B cell (primary cell): ENCODE data around the gene C1QA. TPM values are rescaled to one million over a fixed set of nuclear protein-coding genes. Genes with fewer than 3 reads are reported as not detected.

ENCODE experiments used
- ATAC-seq: fragments of 200-7000 bp; cut with Tn5 transposase; one replicate; pipeline ENCODE4 v1.10.0; 2021; ENCODE audit warnings: low read depth, mild to moderate bottlenecking, moderate number of reproducible peaks, moderate library complexity
- CTCF ChIA-PET: fragments of 350-600 bp; sonication (Branson Sonifier 250); formaldehyde crosslinking; loops from one replicate; lab custom pipeline; 2021; ENCODE audit warnings: antibody characterized with exemption, inconsistent platforms; lab: Charles Lee
- POLR2A ChIA-PET: fragments of 350-600 bp; sonication (Branson Sonifier 250); formaldehyde crosslinking; loops from one replicate; lab custom pipeline; 2021; ENCODE audit warnings: antibody characterized with exemption; lab: Charles Lee
- DNase-seq: peaks from one replicate; pipeline ENCODE4 v3.0.0; 2013
- H2AFZ ChIP-seq: 2 replicates; pipeline ENCODE4 v1.6.1; 2012; ENCODE audit warnings: mild to moderate bottlenecking, low read depth, low read length; ENCODE audit not compliant: insufficient read depth, poor library complexity, severe bottlenecking
- H3K27ac ChIP-seq, 2 donors: 1 replicate in 1 of 2; 2 replicates in 1 of 2; pipeline ENCODE4 v1.5.1; 2012 to 2013; ENCODE audit warnings: low read length in 2 of 2, mild to moderate bottlenecking in 2 of 2, moderate library complexity in 1 of 2
- H3K27me3 ChIP-seq, 4 experiments: fragments of 200-600 bp in 1 of 4; sonication (generic) in 1 of 4; replicated peaks in 1 of 4; 1 replicate in 2 of 4; 2 replicates in 2 of 4; pipeline versions ENCODE4 v1.6.1 to v1.7.0; 2013 to 2016; ENCODE audit warnings: low read length in 3 of 4, mild to moderate bottlenecking in 2 of 4, mixed read lengths in 1 of 4, moderate library complexity in 1 of 4; ENCODE audit not compliant: insufficient read depth in 4 of 4, control insufficient read depth in 3 of 4; ENCODE audit errors: control extremely low read depth in 1 of 4
- H3K36me3 ChIP-seq, 2 experiments: replicated peaks in 1 of 2; 1 replicate in 1 of 2; 2 replicates in 1 of 2; pipeline versions ENCODE4 v1.6.1 to v1.7.1; 2013; ENCODE audit warnings: low read length in 1 of 2; ENCODE audit not compliant: insufficient read depth in 2 of 2, control insufficient read depth in 1 of 2; ENCODE audit errors: control extremely low read depth in 1 of 2, extremely low read depth in 1 of 2
- H3K4me1 ChIP-seq, 2 donors: fragments of 200-600 bp in 1 of 2; sonication (generic) in 1 of 2; 1 replicate in 1 of 2; 2 replicates in 1 of 2; pipeline versions ENCODE4 v1.5.1 to v1.6.1; 2013 to 2017; ENCODE audit warnings: low read length in 2 of 2; ENCODE audit not compliant: control insufficient read depth in 2 of 2, insufficient read depth in 2 of 2
- H3K4me2 ChIP-seq: replicated peaks from 2 replicates; pipeline ENCODE3; 2012; ENCODE audit warnings: mild to moderate bottlenecking, low read depth, low read length; ENCODE audit not compliant: poor library complexity, severe bottlenecking
- H3K4me3 ChIP-seq, 5 experiments: fragments of 200-600 bp in 1 of 5; sonication (generic) in 1 of 5; 1 replicate in 3 of 5; 2 replicates in 2 of 5; pipeline versions ENCODE4 v1.5.1 to v1.7.0; 2011 to 2016; ENCODE audit warnings: low read length in 4 of 5, mild to moderate bottlenecking in 4 of 5, low read depth in 2 of 5, control low read depth in 1 of 5, moderate library complexity in 1 of 5; ENCODE audit not compliant: insufficient read depth in 1 of 5; ENCODE audit errors: control extremely low read depth in 1 of 5, extremely low read depth in 1 of 5
- H3K79me2 ChIP-seq: fragments of 200-600 bp; sonication (generic); one replicate; pipeline ENCODE4 v1.6.0; 2016; ENCODE audit warnings: low read length; ENCODE audit not compliant: control insufficient read depth, insufficient read depth
- H3K9ac ChIP-seq: fragments of 200-600 bp; sonication (generic); 2 replicates; pipeline ENCODE4 v1.6.1; 2017; ENCODE audit warnings: mild to moderate bottlenecking, low read length, moderate library complexity
- H3K9me3 ChIP-seq, 3 donors: one replicate each; pipeline versions ENCODE4 v1.6.1 to v1.7.1; 2013; ENCODE audit warnings: low read length in 2 of 3; ENCODE audit not compliant: control insufficient read depth in 2 of 3, insufficient read depth in 1 of 3; ENCODE audit errors: control extremely low read depth in 1 of 3
- H4K20me1 ChIP-seq: 2 replicates; pipeline ENCODE4 v1.6.0; 2012; ENCODE audit warnings: mild to moderate bottlenecking, low read length; ENCODE audit not compliant: insufficient read depth, control insufficient read depth, poor library complexity, severe bottlenecking
- H3K27ac Mint-ChIP-seq: one replicate; pipeline ENCODE4 v1.8.0; 2021; ENCODE audit warnings: mixed read lengths
- H3K27me3 Mint-ChIP-seq: one replicate; pipeline ENCODE4 v1.8.0; 2021; ENCODE audit warnings: mixed read lengths
- H3K4me1 Mint-ChIP-seq: one replicate; pipeline ENCODE4 v1.8.0; 2021; ENCODE audit warnings: mixed read lengths
- H3K4me3 Mint-ChIP-seq: one replicate; pipeline ENCODE4 v1.8.0; 2021; ENCODE audit warnings: mixed read lengths
- H3K9me3 Mint-ChIP-seq: one replicate; pipeline ENCODE4 v1.8.0; 2022; ENCODE audit warnings: mixed read lengths; ENCODE audit not compliant: insufficient read depth
- CTCF ChIP-seq: fragments of 200-600 bp; IDR thresholded peaks from one replicate; pipeline ENCODE4 v1.8.0; 2022; ENCODE audit warnings: antibody characterized with exemption, mild to moderate bottlenecking
- EZH2 ChIP-seq: IDR thresholded peaks from 2 replicates; pipeline ENCODE4 v1.6.1; 2012; ENCODE audit warnings: borderline replicate concordance, low read depth, mild to moderate bottlenecking, moderate library complexity, low read length; ENCODE audit not compliant: insufficient read depth, poor library complexity, severe bottlenecking
- WGBS: methylation state at CpG from one replicate; pipeline ENCODE4 v1.1.5; 2013; ENCODE audit warnings: missing lambda C conversion rate; ENCODE audit not compliant: insufficient coverage; 5-methylcytosine and 5-hydroxymethylcytosine counted together
- intact Hi-C: fragments of 100-400 bp; cut with micrococcal nuclease; formaldehyde crosslinking; loops from one replicate; pipeline ENCODE4 v1.10.0; 2022
- polyA plus RNA-seq: library from polyadenylated mRNA; depleted of rRNA; stranded (reverse); fragments of >200 nt; gene quantifications from 2 replicates; pipeline ENCODE4 v1.2.3, GENCODE V29; 2012
- total RNA-seq, 2 donors: library from RNA; stranded (reverse); fragments of 120-200 nt in 1 of 2; gene quantifications; 1 replicate in 1 of 2; 2 replicates in 1 of 2; pipeline versions ENCODE4 v1.2.3 to v1.2.4, GENCODE V29; 2013 to 2022

C1QA gene
- total and polyA plus RNA-seq, 2 donors (not counting 1 experiment from before 2014, with no cell fraction given), result 0.16 TPM; not detected in 1

- Mint-ChIP-seq H3K9me3 (no peaks in the 10 kb centered on the region), H3K27me3 (peaks cover 32% of the 10 kb centered on the region), H3K27ac (no peak overlapping the region), H3K4me3 (no peak overlapping the region), H3K4me1 (no peaks in the 10 kb centered on the region)
- Histone ChIP-seq H3K4me2 (no peak overlapping the region), H3K4me3 (no peak overlapping the region), H3K27me3 (peaks cover 0 to 7% (median 0%) of the 10 kb centered on the region in 4 experiments), H3K36me3 (no peaks in the 10 kb centered on the region), H3K27ac (no peak overlapping the region), H3K9ac (no peak overlapping the region), H3K9me3 (peaks cover 0 to 15% (median 0%) of the 10 kb centered on the region in 3 donors), H2AFZ (no peak overlapping the region), H4K20me1 (no peaks in the 10 kb centered on the region), H3K79me2 (no peaks in the 10 kb centered on the region), H3K4me1 (no peaks in the 10 kb centered on the region)
- POLR2A ChIA-PET, result no interaction called here
- ATAC-seq (no peak), DNase-seq (no peak)
- TF ChIP-seq CTCF, result no peak
- no peak for TF ChIP-seq EZH2
- WGBS, result 80% methylated on average over 9 of the region's 10 CpGs
- CTCF ChIA-PET, result interaction anchor here (0.7 to 1.2 kb wide), 3 partner anchors 8 to 215 kb away, joined by 3 read pairs; no protein-coding TSS in a partner anchor
- intact Hi-C loops, result no loop called here
Measured at GRCh38 chr1:22633697-22634463, 2.5 kb upstream of the C1QA start.

- no peaks in the 10 kb centered on the region for H3K9me3 Mint-ChIP-seq
- H3K4me3 Mint-ChIP-seq, result no peak overlapping the region
- intact Hi-C loops, result no loop called here
- no peak overlapping the region for H3K4me2 ChIP-seq
- ChIA-PET CTCF (interaction anchor here (1.2 kb wide), 1 partner anchor 10 kb away, joined by 3 read pairs; no protein-coding TSS in a partner anchor), POLR2A (no interaction called here)
- H3K27me3 ChIP-seq, result peaks cover 0 to 7% (median 0%) of the 10 kb centered on the region in 4 experiments
- no peak overlapping the region for H3K27ac Mint-ChIP-seq
- H3K4me3 ChIP-seq, result no peak overlapping the region
- no peaks in the 10 kb centered on the region for H3K4me1 Mint-ChIP-seq
- H4K20me1 ChIP-seq, result no peaks in the 10 kb centered on the region
- H2AFZ ChIP-seq, result no peak overlapping the region
- no peaks in the 10 kb centered on the region for H3K4me1 ChIP-seq
- no peak overlapping the region for H3K9ac ChIP-seq
- DNase-seq, result no peak
- no peaks in the 10 kb centered on the region for H3K79me2 ChIP-seq
- TF ChIP-seq CTCF, result no peak
- no peak for TF ChIP-seq EZH2
- H3K36me3 ChIP-seq, result no peaks in the 10 kb centered on the region
- ATAC-seq, result no peak
- H3K9me3 ChIP-seq, result peaks cover 0 to 15% (median 0%) of the 10 kb centered on the region in 3 donors
- H3K27me3 Mint-ChIP-seq, result peaks cover 28% of the 10 kb centered on the region
- WGBS, result 76% methylated on average over 3 of the region's 7 CpGs
- H3K27ac ChIP-seq, result no peak overlapping the region
Measured at GRCh38 chr1:22635436-22635835, 992 bp upstream of the C1QA start.
